Stimulated activated CD4-positive, alpha-beta T cell treated with anti-CD3 and anti-CD28 coated beads, Interleukin-12 subunit alpha, Interleukin-12 subunit beta, amount 100 ng/mL, for 48 hours (primary cell): Measurements from ENCODE around the gene PACSIN1.

Experiments
- DNase-seq, 3 donors: peaks; one replicate each; pipeline ENCODE4 v3.0.0-alpha.2; 2020; ENCODE audit warnings: low read depth in 2 of 3, low spot score in 1 of 3

The PACSIN1 gene

GRCh38 chr6:34526992-34527728 is 61.3 kb downstream of the PACSIN1 start:
- peak; percentile 93 to 97 (median 96) for DNase-seq

GRCh38 chr6:34527751-34528670 is 62.1 kb downstream of the PACSIN1 start:
- DNase-seq: no peak

- no peak for DNase-seq
These were observed 63.3 kb downstream of the PACSIN1 start for GRCh38 chr6:34528996-34529664.

GRCh38 chr6:34529665-34530327 is 63.9 kb downstream of the PACSIN1 start:
- DNase-seq: no peak

- DNase-seq: no peak
These were observed 65.0 kb downstream of the PACSIN1 start for GRCh38 chr6:34530753-34531365.

GRCh38 chr6:34531580-34532201 is 65.8 kb downstream of the PACSIN1 start:
- DNase-seq: peak in 1 of 3 donors; percentile 3

GRCh38 chr6:34532230-34532629 is 66.4 kb downstream of the PACSIN1 start:
- no peak for DNase-seq

GRCh38 chr6:34534146-34534545 is 68.3 kb downstream of the PACSIN1 start:
- no peak for DNase-seq

- no peak for DNase-seq
These were observed 68.8 kb downstream of the PACSIN1 start for GRCh38 chr6:34534656-34535055.

GRCh38 chr6:34535199-34535598 is 69.3 kb downstream of the PACSIN1 start:
- DNase-seq: no peak

GRCh38 chr6:34535646-34536045 is 69.8 kb downstream of the PACSIN1 start:
- DNase-seq: no peak

GRCh38 chr6:34536251-34536958 is 70.5 kb downstream of the PACSIN1 start:
- no peak for DNase-seq

GRCh38 chr6:34536959-34537848 is 71.3 kb downstream of the PACSIN1 start:
- DNase-seq: no peak

- DNase-seq: no peak
These were observed 72.2 kb downstream of the PACSIN1 start for GRCh38 chr6:34537922-34538550.

- DNase-seq: no peak
These were observed 72.7 kb downstream of the PACSIN1 start for GRCh38 chr6:34538581-34538980.

GRCh38 chr6:34539181-34539580 is 73.3 kb downstream of the PACSIN1 start:
- no peak for DNase-seq

- DNase-seq: no peak
These were observed 74.3 kb downstream of the PACSIN1 start for GRCh38 chr6:34540222-34540621.

- no peak for DNase-seq
These were observed 75.0 kb downstream of the PACSIN1 start for GRCh38 chr6:34540841-34541240.
